Middle frontal gyrus (tissue), 1 donor: Measurements from ENCODE around the gene SORBS1.

Experiments used
- DNase-seq: peaks from one replicate; pipeline ENCODE4 v3.0.0-alpha.2; 2015; ENCODE audit warnings: low spot score; ENCODE audit errors: extremely low spot score

SORBS1 gene

DNA sequence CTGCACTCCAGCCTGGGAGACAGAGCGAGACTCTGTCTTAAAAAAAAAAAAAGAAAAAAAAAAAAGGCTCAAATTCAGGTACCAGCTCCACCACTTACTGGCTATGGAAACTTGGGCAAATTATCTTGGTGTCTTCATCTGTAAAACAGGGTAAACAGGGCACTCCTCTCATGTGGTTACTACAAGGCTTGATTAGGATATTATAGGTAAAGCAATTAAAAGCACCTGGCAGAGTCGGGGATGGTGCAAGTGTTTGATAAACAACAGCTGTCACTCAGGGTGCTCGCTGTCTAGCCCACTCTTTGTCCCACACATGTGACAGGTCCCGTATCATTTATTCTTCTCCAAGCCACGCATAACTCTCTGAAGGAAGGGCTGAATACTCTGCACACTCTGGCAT is 96.9 kb downstream of the SORBS1 start:
- no peak for DNase-seq

DNA sequence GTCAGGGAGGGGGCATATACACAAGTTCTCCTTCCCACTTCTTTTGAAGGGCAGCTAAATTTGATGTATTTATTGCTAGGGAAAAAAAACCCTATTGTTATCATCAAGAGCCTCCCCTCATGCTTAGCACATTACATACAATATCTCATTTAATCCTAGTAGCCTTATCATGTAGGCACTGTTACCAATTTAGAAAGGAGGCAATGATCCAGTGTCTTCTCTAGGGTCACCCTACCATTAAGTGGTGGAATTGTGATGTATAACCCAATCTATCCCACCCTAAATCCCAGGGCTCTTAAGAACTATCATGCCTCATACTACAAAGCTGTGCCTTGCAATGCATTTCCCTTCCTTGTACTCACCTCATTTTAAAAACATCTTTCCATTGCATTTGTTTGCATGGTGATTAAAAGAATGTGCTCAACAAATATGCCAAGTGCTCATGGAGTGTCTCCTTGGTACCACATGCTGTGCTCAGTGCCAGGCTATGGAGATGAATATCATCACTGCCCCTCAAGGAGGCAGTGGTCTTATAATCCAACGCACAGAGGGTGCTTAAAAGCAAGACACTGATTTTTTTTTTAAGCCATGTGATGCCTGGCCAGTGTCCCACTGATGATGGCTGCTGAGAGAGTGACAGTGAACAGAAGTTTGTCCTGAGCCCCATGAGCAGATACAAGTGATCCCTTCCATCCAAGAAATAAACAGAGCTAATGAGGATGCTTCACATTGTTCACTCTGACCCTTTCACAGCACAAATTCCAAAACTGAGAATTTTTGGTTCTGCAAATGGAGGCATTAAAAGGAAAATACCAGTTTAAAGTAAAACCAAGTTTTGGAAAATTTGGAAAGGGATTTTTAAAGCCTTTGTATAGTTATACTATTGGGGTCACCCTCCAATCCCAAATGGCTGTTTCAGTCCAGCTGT is 98.2 kb downstream of the SORBS1 start:
- DNase-seq, result no peak

DNA sequence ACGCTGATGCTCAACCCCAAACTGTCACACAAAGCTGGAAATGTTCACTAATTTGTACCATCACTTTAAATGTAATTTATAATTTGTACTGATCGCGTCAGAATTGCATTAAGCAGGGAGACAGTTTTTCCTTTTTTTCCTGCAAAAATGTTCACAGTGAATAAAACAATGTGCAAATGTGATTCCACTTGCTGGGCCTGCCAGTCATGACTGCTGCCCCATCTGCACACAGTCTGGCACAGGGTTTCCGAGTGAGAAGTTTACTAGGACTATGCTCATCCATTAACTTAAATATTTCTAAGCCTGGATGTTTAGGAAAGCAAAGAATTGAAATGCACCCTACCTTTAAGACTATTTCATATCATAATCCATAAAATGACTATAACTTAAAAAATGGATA is 99.6 kb downstream of the SORBS1 start:
- no peak for DNase-seq

DNA sequence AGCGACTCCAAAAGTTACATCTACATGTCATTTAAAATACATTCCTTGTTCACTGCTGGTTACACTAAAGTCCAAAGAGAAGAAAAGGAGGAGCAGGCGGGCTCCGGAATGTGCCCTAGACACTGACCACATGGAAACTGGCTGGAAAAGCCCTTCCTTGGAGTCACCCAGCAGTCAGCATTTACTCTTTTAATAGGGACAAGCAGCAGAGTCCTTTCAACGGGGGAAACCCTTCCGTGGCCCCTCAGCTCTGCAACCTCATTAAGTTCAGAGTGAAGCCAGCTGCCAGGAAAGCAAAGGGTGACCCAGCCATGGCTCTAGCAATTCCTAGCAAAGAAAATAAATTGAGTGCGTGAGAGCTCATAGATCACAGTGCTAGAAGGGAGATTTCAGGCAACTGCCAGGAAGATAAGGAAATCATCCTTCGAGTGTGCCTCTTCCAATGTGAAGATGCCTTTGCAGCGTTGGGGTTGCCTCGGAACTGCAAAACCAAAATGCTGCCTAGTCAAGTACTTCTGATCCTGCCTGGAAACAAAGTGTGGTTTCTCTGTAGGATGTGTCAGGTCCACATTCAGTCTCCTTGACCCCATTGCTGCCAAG is 101.6 kb downstream of the SORBS1 start:
- no peak for DNase-seq

DNA sequence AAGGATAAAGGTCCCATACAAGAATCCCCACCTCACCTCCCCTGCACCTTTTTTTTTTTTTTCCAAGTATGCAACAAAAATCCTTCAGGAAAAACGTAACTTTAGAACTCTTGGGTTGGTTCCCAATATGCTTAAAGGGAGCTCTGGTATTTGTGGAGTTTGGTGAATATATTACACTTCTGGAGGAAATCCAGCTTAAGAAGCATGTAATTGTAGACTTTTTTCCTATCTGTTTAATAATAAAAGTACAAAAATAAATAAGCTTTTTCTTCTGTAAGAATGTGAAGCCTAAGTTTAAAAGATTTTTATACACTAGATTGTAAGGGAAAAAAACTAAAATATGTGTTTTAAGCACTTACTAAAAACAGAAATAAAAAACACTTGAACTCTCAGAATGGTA is 102.3 kb downstream of the SORBS1 start:
- DNase-seq, result no peak

DNA sequence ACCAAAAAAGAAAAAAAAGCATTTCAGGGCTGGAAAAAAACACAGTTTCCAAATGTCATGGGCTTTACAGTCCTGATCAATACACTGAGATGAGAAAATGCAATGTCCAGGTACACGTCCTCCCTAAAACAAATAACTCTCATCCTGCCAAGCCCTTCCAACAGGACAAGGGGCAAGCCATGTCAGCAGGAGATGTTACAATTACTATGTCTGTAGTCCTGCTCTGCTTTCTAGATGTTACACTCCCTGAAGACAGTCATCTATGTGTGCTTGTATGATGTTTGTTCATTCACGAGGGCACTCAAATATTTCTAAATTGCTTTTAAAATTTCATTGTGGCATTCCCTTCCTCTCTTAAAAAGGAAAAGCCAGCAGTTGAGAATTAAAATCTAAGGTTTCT is 103.2 kb downstream of the SORBS1 start:
- DNase-seq, result no peak

DNA sequence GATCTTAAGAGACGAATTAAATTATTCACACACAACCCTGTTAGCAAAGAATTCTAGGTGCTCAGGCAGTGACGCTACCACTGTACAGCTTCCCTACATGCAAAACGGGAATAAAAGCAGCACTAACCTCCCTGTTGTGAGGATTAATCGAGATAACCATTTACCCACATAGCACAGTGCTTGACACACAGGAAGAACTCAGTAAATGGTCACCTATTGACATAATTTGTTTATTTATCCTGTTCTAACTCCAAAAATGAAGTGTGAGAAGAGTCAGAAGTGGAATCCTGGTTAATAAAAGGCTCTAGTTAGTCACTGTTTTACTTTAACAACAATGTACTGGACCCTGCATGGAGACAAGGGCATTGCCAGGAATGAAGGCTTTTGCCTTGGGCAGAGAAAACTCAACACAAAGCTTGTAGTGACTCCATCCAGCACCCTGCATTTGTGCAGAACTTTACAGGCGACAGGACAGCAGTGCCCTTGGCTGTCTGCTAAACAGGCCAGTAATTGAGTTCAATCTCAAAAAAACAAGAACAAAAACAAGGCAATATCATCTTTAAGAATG is 103.8 kb downstream of the SORBS1 start:
- no peak for DNase-seq

DNA sequence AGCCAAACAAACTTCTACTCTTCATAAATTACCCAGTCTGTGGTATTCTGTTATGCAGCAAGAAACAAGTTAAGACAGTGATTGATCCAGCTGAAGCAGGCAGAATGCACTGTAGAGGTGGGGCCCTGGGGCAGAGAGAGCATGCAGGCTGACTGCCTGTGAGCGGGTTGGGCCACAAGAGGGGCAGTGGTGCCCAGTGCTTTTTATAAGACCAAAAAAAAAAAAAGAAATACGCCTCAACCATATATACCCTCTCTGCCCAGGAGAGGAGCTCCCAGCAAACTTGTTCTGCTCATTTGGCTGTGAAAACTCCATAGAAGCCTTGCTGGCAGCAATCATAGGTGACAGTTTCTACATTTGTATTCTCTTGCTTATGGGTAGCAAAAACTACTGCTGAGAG is 104.7 kb downstream of the SORBS1 start:
- DNase-seq, result no peak

DNA sequence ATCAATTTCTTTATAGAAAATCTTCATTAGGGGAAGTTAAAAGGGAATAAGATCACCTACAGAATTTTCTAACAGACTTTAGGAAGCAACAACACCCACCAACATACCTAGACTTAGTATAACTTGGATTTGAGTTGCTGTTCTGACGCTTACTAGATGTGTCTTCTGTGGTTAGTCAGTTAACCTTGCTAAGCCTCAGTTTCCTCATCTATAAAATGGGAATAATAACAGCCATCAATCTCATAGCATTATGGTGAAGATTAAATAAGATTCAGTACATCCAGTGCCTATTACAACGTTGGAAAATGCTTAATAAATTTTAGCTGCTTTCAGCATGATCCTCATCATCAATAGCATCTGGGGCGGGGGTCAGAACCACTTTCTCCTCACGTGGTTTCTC is 106.2 kb downstream of the SORBS1 start:
- DNase-seq, result no peak

DNA sequence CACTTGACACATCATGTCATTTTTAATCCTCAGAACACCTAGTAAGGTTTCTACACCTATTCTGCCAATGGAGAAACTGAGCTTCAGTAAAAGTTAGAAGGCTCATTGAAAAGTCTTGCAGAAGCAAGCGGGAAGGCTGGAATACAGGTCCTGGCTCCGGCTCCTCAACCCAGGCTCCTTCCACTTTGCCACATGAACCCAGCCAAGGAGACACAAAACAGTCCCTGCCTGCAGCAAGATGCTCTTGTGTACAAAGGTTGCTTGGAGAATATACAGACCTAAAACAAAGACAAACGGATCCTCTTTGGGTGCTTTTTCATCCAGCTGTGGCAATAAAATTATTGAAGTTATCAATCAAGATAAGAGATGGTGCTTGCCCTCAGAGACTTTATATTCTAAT is 106.8 kb downstream of the SORBS1 start:
- DNase-seq, result no peak

DNA sequence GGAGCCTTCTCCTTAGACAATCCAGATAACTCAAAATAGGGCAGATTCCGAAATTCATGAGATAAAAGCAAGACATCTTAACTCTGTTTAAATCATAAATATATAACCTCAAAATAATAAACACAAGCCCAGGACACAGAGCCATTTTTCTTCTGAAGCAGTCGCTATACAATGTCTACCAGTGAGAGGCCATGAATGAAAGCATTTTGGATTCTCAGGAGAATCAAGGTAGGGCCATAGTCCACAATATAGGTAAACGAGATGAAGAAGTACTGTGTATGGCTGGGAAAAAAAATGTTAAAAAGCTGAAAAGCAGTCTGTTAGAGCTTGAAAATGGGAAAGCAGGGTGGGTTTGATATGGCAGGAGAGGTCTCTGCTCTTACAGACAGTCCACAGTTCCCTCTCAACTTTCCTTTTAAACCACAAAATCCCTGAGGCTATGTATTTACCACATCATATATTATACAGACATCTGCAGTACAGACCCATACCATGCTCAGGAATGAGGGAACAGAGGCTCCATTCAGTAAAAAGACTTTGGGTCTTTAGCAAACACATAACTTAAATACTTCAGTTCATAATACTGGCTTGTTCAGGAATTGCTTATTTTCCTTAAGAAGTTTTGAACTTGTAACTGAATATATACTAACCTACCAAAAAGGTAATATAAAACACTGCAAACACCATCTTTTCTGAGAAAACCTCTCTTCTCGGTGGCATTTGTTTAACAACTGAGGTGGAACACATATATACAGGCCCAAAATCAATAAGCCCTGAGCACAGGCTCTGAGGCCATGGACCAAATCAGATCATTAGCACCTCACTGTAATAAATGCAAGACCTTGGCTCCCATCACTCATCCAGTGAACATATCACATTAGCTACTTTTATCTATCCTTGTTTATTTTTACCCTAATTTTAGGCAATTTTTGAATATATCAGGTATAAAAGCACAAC is 109.3 kb downstream of the SORBS1 start:
- DNase-seq, result no peak

DNA sequence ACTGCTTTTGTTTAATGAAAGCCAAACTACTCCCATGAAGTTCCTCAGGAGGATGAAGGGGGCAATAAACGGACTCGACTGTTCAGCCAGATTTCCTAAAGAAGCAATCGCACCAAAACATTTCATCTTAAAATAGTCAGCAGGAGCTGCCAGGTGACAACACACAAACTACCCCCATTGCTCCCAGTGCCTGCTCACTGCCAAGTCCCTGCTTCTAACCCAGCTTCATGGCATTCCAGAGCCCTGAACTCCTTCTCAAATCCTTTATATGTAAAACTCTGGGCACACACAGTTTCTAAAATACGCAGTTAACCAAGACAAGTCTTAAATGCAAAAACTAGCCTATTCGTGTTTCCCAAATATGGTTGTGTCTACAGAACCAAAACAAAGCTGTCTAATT is 110.0 kb downstream of the SORBS1 start:
- no peak for DNase-seq

DNA sequence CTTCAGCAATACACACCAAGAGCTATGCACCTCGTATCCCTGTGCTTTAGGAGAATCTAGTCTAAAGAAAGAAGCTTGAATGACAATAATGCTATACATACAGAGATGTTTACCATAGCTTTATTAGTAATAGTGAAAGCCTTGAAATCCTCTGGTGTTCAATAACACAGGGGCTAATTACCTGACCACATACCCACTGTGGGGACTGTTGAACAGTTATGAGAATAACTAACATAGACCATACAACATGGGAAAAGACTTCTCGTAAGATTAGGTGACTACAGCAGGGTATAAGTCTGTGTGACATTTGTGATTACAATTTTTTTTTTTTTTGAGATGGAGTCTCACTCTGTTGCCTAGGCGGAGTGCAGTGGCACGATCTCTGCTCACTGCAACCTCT is 111.0 kb downstream of the SORBS1 start:
- no peak for DNase-seq

DNA sequence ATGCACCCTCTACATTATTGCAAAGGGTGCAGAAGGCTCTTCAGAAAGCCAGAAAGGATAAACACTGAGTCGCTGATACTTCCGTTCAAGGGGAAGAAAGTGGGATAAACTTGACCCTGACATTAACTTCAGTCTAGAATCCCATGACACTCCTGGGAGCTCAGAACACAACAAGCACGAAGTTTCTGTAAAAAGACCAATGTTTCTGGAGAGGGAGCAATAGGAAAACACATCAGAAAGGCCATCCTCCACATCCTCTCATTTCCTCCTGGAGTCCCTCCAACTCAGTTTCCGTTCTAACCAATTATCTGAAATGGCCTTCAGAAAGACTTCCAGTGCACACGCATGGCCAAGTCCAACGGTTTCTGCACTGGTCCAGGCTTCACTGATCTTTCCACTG is 113.5 kb downstream of the SORBS1 start:
- no peak for DNase-seq

DNA sequence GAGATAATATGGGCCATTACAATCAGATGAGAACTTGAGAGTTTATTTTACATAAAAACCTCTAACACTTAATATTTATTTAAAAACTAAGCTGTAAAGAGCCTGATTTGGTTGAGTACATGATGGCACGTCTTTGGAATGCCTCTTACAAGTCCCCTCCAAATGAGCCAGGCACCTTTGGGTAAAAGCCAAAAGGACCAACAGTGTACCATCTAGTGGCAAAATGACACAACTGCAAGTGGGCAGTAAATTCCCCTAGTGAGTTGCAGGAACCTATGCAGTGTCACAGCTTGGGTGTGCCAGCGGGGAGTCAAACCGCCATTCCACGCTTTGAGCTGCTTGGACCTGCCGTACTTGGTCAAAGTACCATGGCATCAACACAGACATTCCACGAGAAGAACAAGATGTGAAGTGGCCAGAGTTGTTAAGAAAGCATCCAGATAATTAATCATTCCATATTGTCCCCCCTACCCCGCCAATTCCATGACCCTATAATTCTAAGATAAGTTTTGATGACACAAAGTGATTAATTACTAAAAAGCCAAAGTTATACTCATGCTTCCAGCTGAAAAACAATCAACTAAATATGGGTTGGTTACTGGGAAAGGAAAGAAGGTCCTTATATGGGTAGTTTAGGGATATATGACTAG is 115.2 kb downstream of the SORBS1 start:
- DNase-seq, result no peak

DNA sequence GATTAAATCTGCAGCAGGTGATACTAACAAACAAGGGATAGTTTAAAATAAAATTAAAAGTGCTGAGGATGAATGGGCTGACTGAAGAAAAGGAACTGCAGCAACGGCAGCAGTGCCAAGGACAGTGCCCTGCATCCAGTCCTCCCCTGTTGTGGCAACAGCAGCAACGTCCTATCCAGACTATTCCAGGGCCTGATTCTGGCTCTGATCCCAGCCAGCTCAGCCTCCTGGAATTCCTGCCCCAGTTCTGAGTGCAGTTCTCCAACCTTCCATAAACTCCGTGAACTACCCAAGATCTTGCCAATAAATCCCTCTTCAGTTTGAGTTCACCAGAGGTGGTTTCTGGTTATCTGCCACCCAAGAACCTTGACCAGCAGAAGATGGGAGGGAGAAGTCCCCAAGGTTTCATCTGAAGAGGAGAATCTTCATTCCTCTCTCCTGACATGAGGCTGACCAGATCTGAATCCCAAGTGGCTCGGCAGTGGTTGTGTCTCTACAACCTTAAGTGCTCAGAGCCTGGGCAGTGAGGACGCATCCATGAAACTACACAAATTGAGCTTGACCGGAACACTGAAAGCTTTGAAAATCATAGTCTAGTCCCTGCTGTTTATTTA is 115.8 kb downstream of the SORBS1 start:
- no peak for DNase-seq

DNA sequence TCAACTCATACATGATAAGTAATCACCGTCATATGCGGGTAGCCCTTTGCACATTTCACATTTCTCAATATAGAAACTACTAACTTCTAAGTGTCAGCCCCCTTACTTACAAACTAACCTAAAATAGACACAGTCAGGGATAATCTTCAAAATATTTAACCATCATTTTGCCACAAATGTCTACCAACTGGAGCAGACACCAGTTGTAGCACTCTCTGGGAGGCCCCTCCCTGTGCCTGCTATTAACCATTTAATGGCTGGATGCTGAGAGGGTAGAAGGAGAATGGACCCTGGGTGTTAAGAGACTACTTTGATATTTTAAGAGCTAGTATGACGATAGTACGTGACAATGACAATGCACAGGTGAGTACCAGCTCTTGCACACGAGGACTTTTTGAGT is 116.4 kb downstream of the SORBS1 start:
- no peak for DNase-seq

DNA sequence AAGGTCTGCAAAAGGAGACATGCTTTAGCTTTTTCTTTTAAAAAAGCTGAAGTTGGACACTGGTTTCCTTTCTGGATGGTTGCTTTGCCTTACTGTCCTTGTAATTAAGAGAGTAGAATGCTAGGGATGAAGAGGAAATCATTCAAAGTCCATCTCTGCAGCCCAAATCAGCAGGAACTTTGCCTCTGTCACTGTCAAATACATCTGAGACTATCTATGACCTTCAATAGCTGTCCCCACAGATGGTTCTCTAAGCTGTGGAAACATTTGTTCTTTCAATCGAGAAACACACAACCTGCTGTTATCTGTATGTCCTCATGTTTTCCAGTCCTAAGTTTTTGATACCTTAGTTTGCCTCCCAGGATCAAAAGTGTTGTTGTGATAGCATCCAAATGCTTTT is 117.5 kb downstream of the SORBS1 start:
- DNase-seq, result no peak

DNA sequence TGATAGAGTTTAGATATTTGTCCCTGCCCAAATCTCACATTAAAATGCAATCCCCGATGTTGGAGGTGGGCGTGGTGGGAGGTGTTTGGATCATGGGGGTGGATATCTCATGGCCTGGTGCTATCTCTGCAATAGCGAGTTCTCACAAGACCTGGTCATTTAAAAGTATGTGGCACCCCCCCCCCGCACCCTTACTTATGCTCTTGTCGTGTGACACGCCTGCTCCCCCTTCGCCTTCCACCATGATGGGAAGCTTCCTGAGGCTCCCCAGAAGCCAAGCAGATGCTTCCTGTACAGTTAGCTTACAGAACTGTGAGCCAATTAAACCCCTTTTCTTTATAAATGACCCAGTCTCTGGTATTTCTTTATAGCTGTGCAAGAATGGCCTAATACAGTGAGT is 118.8 kb downstream of the SORBS1 start:
- DNase-seq, result no peak

DNA sequence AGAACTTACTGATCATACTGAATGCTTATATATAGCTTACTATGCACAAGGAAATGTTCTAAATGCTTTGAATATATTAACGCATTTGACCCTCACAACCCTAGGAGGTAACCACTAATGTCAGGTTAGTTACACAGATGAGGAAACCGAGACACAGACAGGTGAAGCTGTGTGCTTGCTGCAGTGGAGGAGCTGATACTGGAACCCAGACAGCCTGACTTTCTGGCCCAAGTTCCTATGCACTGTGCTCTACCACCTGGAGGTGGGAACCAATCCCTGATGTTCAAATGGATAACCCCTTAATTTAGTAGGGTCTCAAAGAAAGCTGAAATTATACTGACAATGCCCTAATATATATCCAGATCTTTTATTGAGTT is 119.6 kb downstream of the SORBS1 start:
- no peak for DNase-seq
